Activated CD4-positive, alpha-beta T cell treated with anti-CD3 and anti-CD28 coated beads for 36 hours (primary cell): ENCODE results near the gene ZNF679. TPM values are rescaled to one million over a fixed set of nuclear protein-coding genes. Genes with fewer than 3 reads are reported as not detected.
"Not testable (repeated sequence)": the region's sequence is repeated elsewhere in the genome, so short reads cannot be mapped to it uniquely, and the experiment has no call there.

ENCODE experiments used
- ATAC-seq: fragments of 200-7000 bp; cut with Tn5 transposase; one replicate; pipeline ENCODE4 v1.10.0; 2021; ENCODE audit warnings: mild to moderate bottlenecking, moderate library complexity
- CTCF ChIA-PET: fragments of 350-600 bp; sonication (Branson Sonifier 250); formaldehyde crosslinking; loops from one replicate; lab custom pipeline; 2021; ENCODE audit warnings: antibody characterized with exemption; lab: Charles Lee
- POLR2A ChIA-PET: fragments of 350-600 bp; sonication (Branson Sonifier 250); formaldehyde crosslinking; loops from one replicate; lab custom pipeline; 2021; ENCODE audit warnings: antibody characterized with exemption, inconsistent platforms; lab: Charles Lee
- DNase-seq: peaks from one replicate; pipeline ENCODE4 v3.0.0-alpha.2; 2020
- H3K27ac Mint-ChIP-seq: one replicate; pipeline ENCODE4 v1.8.0; 2021; ENCODE audit warnings: mixed read lengths
- H3K27me3 Mint-ChIP-seq: one replicate; pipeline ENCODE4 v1.8.0; 2021; ENCODE audit warnings: mixed read lengths
- H3K36me3 Mint-ChIP-seq: one replicate; pipeline ENCODE4 v1.8.0; 2021; ENCODE audit warnings: low read depth, mixed read lengths
- H3K4me1 Mint-ChIP-seq: one replicate; pipeline ENCODE4 v1.8.0; 2021; ENCODE audit warnings: mixed read lengths
- H3K4me3 Mint-ChIP-seq: one replicate; pipeline ENCODE4 v1.8.0; 2021; ENCODE audit warnings: mild to moderate bottlenecking, moderate library complexity, mixed read lengths
- H3K9me3 Mint-ChIP-seq: one replicate; pipeline ENCODE4 v1.8.0; 2021; ENCODE audit warnings: low read depth, mixed read lengths
- intact Hi-C, 2 experiments: fragments of 100-400 bp; cut with DNase I in 1 of 2; cut with micrococcal nuclease in 1 of 2; formaldehyde crosslinking; loops; one replicate each; pipeline versions ENCODE4 v1.14.2 to v1.15.1; 2022 to 2024; cut with DNase I, micrococcal nuclease
- total RNA-seq, 2 experiments: library from RNA; stranded (reverse); gene quantifications; one replicate each; pipeline ENCODE4 v1.2.3, GENCODE V29; 2021

ZNF679 gene
- not detected for total RNA-seq

- H3K27ac Mint-ChIP-seq, POLR2A ChIA-PET, CTCF ChIA-PET, intact Hi-C loops, H3K36me3 Mint-ChIP-seq, H3K4me3 Mint-ChIP-seq, H3K27me3 Mint-ChIP-seq, DNase-seq, ATAC-seq, H3K4me1 Mint-ChIP-seq: not testable (repeated sequence)
- peaks cover 35% of the 10 kb centered on the region for H3K9me3 Mint-ChIP-seq
Observed at GRCh38 chr7:64228174-64228573, at the start of gene ZNF679. ZNF679 (plus strand) TSS chr7:64228474; CDS start chr7:64249118, 20,644 bp downstream.

- peak; percentile 40 for DNase-seq
- H3K27ac Mint-ChIP-seq = no peak overlapping the region
- ChIA-PET CTCF (interaction anchor here (0.6 to 0.8 kb wide), 2 partner anchors 439 to 449 kb away, joined by 3 to 4 read pairs; no protein-coding TSS in a partner anchor), POLR2A (no interaction called here)
- peaks cover 12% of the 10 kb centered on the region for H3K27me3 Mint-ChIP-seq
- no peaks in the 10 kb centered on the region for H3K36me3 Mint-ChIP-seq
- no peak overlapping the region for H3K4me3 Mint-ChIP-seq
- H3K4me1 Mint-ChIP-seq = no peaks in the 10 kb centered on the region
- ATAC-seq = peak; percentile 30
- intact Hi-C loops = loop anchor here in 1 of 2 experiments (1.0 kb wide), 1 partner anchor 438 kb away; no protein-coding TSS in a partner anchor
- H3K9me3 Mint-ChIP-seq = peaks cover 7% of the 10 kb centered on the region
Observed at GRCh38 chr7:64180989-64181388, 47.3 kb upstream of the ZNF679 start.

GRCh38 chr7:64181586-64181985 is 46.7 kb upstream of the ZNF679 start:
- intact Hi-C loops = loop anchor here in 1 of 2 experiments (1.0 kb wide), 1 partner anchor 438 kb away; no protein-coding TSS in a partner anchor
- no peak for DNase-seq
- no peak for ATAC-seq
- H3K27ac Mint-ChIP-seq = no peak overlapping the region
- no peaks in the 10 kb centered on the region for H3K4me1 Mint-ChIP-seq
- ChIA-PET CTCF (interaction anchor here (0.7 kb wide), 1 partner anchor 302 kb away, joined by 3 read pairs; no protein-coding TSS in a partner anchor), POLR2A (no interaction called here)
- H3K4me3 Mint-ChIP-seq = no peak overlapping the region
- peaks cover 12% of the 10 kb centered on the region for H3K9me3 Mint-ChIP-seq
- no peaks in the 10 kb centered on the region for H3K36me3 Mint-ChIP-seq
- H3K27me3 Mint-ChIP-seq = peaks cover 12% of the 10 kb centered on the region

GRCh38 chr7:64182036-64182790 is 46.1 kb upstream of the ZNF679 start:
- CTCF ChIA-PET = interaction anchor here (0.7 kb wide), 1 partner anchor 303 kb away, joined by 3 read pairs; no protein-coding TSS in a partner anchor
- intact Hi-C loops = loop anchor here in 1 of 2 experiments (2.0 kb wide), 1 partner anchor 437 kb away; no protein-coding TSS in a partner anchor
- H3K4me3 Mint-ChIP-seq = no peak overlapping the region
- no peaks in the 10 kb centered on the region for H3K4me1 Mint-ChIP-seq
- peaks cover 12% of the 10 kb centered on the region for H3K27me3 Mint-ChIP-seq
- ATAC-seq (no peak), DNase-seq (no peak)
- peaks cover 14% of the 10 kb centered on the region for H3K9me3 Mint-ChIP-seq
- H3K36me3 Mint-ChIP-seq = no peaks in the 10 kb centered on the region
- no peak overlapping the region for H3K27ac Mint-ChIP-seq
- POLR2A ChIA-PET = no interaction called here

- no peaks in the 10 kb centered on the region for H3K4me1 Mint-ChIP-seq
- ChIA-PET POLR2A (no interaction called here), CTCF (interaction anchor here (0.5 to 0.8 kb wide), 5 partner anchors 12 to 443 kb away, joined by 3 read pairs; no protein-coding TSS in a partner anchor)
- H3K27me3 Mint-ChIP-seq = peaks cover 12% of the 10 kb centered on the region
- DNase-seq (peak; percentile 63), ATAC-seq (no peak)
- no peak overlapping the region for H3K27ac Mint-ChIP-seq
- peaks cover 16% of the 10 kb centered on the region for H3K9me3 Mint-ChIP-seq
- intact Hi-C loops = loop anchor here in 1 of 2 experiments (1.0 to 2.0 kb wide), 2 partner anchors 436 to 442 kb away; no protein-coding TSS in a partner anchor
- no peak overlapping the region for H3K4me3 Mint-ChIP-seq
- H3K36me3 Mint-ChIP-seq = no peaks in the 10 kb centered on the region
Observed at GRCh38 chr7:64183126-64183742, 45.0 kb upstream of the ZNF679 start.

- Mint-ChIP-seq H3K36me3 (no peaks in the 10 kb centered on the region), H3K4me3 (no peak overlapping the region), H3K27me3 (peaks cover 12% of the 10 kb centered on the region), H3K4me1 (no peaks in the 10 kb centered on the region), H3K9me3 (peaks cover 16% of the 10 kb centered on the region), H3K27ac (no peak overlapping the region)
- DNase-seq = no peak
- intact Hi-C loops = loop anchor here in 1 of 2 experiments (1.0 to 2.0 kb wide), 2 partner anchors 435 to 441 kb away; no protein-coding TSS in a partner anchor
- POLR2A ChIA-PET = no interaction called here
- no peak for ATAC-seq
- CTCF ChIA-PET = interaction anchor here (0.7 kb wide), 1 partner anchor 442 kb away, joined by 3 read pairs; no protein-coding TSS in a partner anchor
Observed at GRCh38 chr7:64183827-64184372, 44.4 kb upstream of the ZNF679 start.

GRCh38 chr7:64184376-64184775 is 43.9 kb upstream of the ZNF679 start:
- ChIA-PET POLR2A (no interaction called here), CTCF (no interaction called here)
- peaks cover 20% of the 10 kb centered on the region for H3K9me3 Mint-ChIP-seq
- no peaks in the 10 kb centered on the region for H3K4me1 Mint-ChIP-seq
- intact Hi-C loops = no loop called here
- no peak overlapping the region for H3K27ac Mint-ChIP-seq
- ATAC-seq = no peak
- H3K4me3 Mint-ChIP-seq = no peak overlapping the region
- H3K27me3 Mint-ChIP-seq = peaks cover 12% of the 10 kb centered on the region
- H3K36me3 Mint-ChIP-seq = no peaks in the 10 kb centered on the region
- DNase-seq = no peak

GRCh38 chr7:64187408-64187807 is 40.9 kb upstream of the ZNF679 start:
- CTCF ChIA-PET = no interaction called here
- H3K27ac Mint-ChIP-seq = no peak overlapping the region
- no peaks in the 10 kb centered on the region for H3K36me3 Mint-ChIP-seq
- no peak overlapping the region for H3K4me3 Mint-ChIP-seq
- POLR2A ChIA-PET = no interaction called here
- DNase-seq (no peak), ATAC-seq (no peak)
- H3K9me3 Mint-ChIP-seq = peaks cover 13% of the 10 kb centered on the region
- H3K27me3 Mint-ChIP-seq = no peaks in the 10 kb centered on the region
- no peaks in the 10 kb centered on the region for H3K4me1 Mint-ChIP-seq
- intact Hi-C loops = no loop called here

GRCh38 chr7:64192148-64192704 is 36.0 kb upstream of the ZNF679 start:
- ATAC-seq = no peak
- intact Hi-C loops = no loop called here
- H3K4me1 Mint-ChIP-seq = no peaks in the 10 kb centered on the region
- H3K36me3 Mint-ChIP-seq = no peaks in the 10 kb centered on the region
- no peak for DNase-seq
- H3K4me3 Mint-ChIP-seq = no peak overlapping the region
- POLR2A ChIA-PET = no interaction called here
- peaks cover 9% of the 10 kb centered on the region for H3K9me3 Mint-ChIP-seq
- no peak overlapping the region for H3K27ac Mint-ChIP-seq
- CTCF ChIA-PET = no interaction called here
- H3K27me3 Mint-ChIP-seq = no peaks in the 10 kb centered on the region

- ATAC-seq = no peak
- Mint-ChIP-seq H3K27me3 (no peaks in the 10 kb centered on the region), H3K9me3 (peaks cover 9% of the 10 kb centered on the region), H3K4me1 (no peaks in the 10 kb centered on the region), H3K4me3 (no peak overlapping the region), H3K27ac (no peak overlapping the region), H3K36me3 (no peaks in the 10 kb centered on the region)
- no peak for DNase-seq
- CTCF ChIA-PET = no interaction called here
- intact Hi-C loops = no loop called here
- POLR2A ChIA-PET = no interaction called here
Observed at GRCh38 chr7:64192775-64193174, 35.5 kb upstream of the ZNF679 start.

- Mint-ChIP-seq H3K36me3 (no peaks in the 10 kb centered on the region), H3K27ac (no peak within 1 kb of the TSS), H3K4me1 (no peaks in the 10 kb centered on the region), H3K4me3 (no peak within 1 kb of the TSS), H3K9me3 (peaks cover 18% of the 10 kb centered on the region), H3K27me3 (no peaks in the 10 kb centered on the region)
- ATAC-seq = no peak
- ChIA-PET CTCF (no interaction called here), POLR2A (no interaction called here)
- intact Hi-C loops = no loop called here
- no peak for DNase-seq
Observed at GRCh38 chr7:64206903-64207302, 21.4 kb upstream of the ZNF679 start, which contains the start of gene ZNF735. ZNF735 (plus strand) TSS chr7:64207203; CDS start chr7:64207203, 0 bp downstream.
